Upper lobe of left lung (tissue), 4 donors: ENCODE measurements around the gene WDR83.
"Not testable (repeated sequence)": the region's sequence is repeated elsewhere in the genome, so short reads cannot be mapped to it uniquely, and the experiment has no call there.

ENCODE experiments used
- CTCF ChIP-seq, 6 experiments: fragments of 450-650 bp in 4 of 6; fragments of 200-600 bp in 2 of 6; sonication (generic) in 2 of 6; IDR thresholded peaks; one replicate each; pipeline ENCODE4 v1.5.1; 2016 to 2019; ENCODE audit warnings: antibody characterized with exemption in 6 of 6
- POLR2AphosphoS5 ChIP-seq, 2 donors: sonication (generic); formaldehyde crosslinking; IDR thresholded peaks; one replicate each; pipeline ENCODE4 v1.5.1; 2017; ENCODE audit warnings: antibody characterized with exemption in 2 of 2

- not testable (repeated sequence) for TF ChIP-seq CTCF, POLR2AphosphoS5 (IDR thresholded peaks at IDR 0.05)
These were observed 46.7 kb downstream of the WDR83 start for GRCh38 chr19:12713304-12713703.
